Measurements from ENCODE around the gene ENOX1. TPM values are rescaled to one million over a fixed set of nuclear protein-coding genes. Genes with fewer than 3 reads are reported as not detected.

Gene ENOX1
- total RNA-seq, 2 experiments from 2014 or later, result 0.09 TPM

- POLR2A ChIA-PET, result no interaction called here
- intact Hi-C loops (cut with micrococcal nuclease), result no loop called here
- H3K4me3 Mint-ChIP-seq, result no peak overlapping the region
- ATAC-seq, result no peak
- no peaks in the 10 kb centered on the region for H3K36me3 Mint-ChIP-seq (ENCODE audit: low read depth)
- CTCF ChIA-PET, result no interaction called here
- DNase-seq, result no peak
- no peak overlapping the region for H3K27ac Mint-ChIP-seq
- no peaks in the 10 kb centered on the region for H3K4me1 Mint-ChIP-seq (ENCODE audit: low read depth)
- H3K9me3 Mint-ChIP-seq, result no peaks in the 10 kb centered on the region
- H3K27me3 Mint-ChIP-seq, result peaks cover 2% of the 10 kb centered on the region
- TF ChIP-seq CTCF (IDR thresholded peaks at IDR 0.05), result no peak
These were observed 453.6 kb downstream of the ENOX1 start for GRCh38 chr13:43333176-43333575.

- no peaks in the 10 kb centered on the region for H3K27me3 Mint-ChIP-seq
- DNase-seq, result no peak
These were observed 455.1 kb downstream of the ENOX1 start for GRCh38 chr13:43331672-43332071.

GRCh38 chr13:43329702-43330101, 457.1 kb downstream of the ENOX1 start:
- no peak for TF ChIP-seq CTCF (IDR thresholded peaks at IDR 0.05)
- no peak overlapping the region for H3K27ac Mint-ChIP-seq
- ChIA-PET CTCF (no interaction called here), POLR2A (no interaction called here)
- H3K4me3 Mint-ChIP-seq, result no peak overlapping the region
- no peaks in the 10 kb centered on the region for H3K9me3 Mint-ChIP-seq
- DNase-seq, result no peak
- H3K27me3 Mint-ChIP-seq, result no peaks in the 10 kb centered on the region
- H3K4me1 Mint-ChIP-seq (ENCODE audit: low read depth), result no peaks in the 10 kb centered on the region
- no peak for ATAC-seq
- no peaks in the 10 kb centered on the region for H3K36me3 Mint-ChIP-seq (ENCODE audit: low read depth)
- intact Hi-C loops (cut with micrococcal nuclease), result no loop called here

More at GRCh38 chr13:43331672-43332071, 455.1 kb downstream of the ENOX1 start:
- ATAC-seq, result no peak
- Mint-ChIP-seq H3K27ac (no peak overlapping the region), H3K4me1 (ENCODE audit: low read depth) (no peaks in the 10 kb centered on the region), H3K4me3 (no peak overlapping the region), H3K9me3 (no peaks in the 10 kb centered on the region), H3K36me3 (ENCODE audit: low read depth) (no peaks in the 10 kb centered on the region)
- no peak for TF ChIP-seq CTCF (IDR thresholded peaks at IDR 0.05)
- CTCF ChIA-PET, result interaction anchor here (1.1 kb wide), 1 partner anchor 246 kb away, joined by 3 read pairs; no protein-coding TSS in a partner anchor
- POLR2A ChIA-PET, result no interaction called here
- intact Hi-C loops (cut with micrococcal nuclease), result no loop called here

- DNase-seq (no peak), ATAC-seq (no peak)
- peaks cover 2% of the 10 kb centered on the region for H3K4me1 Mint-ChIP-seq (ENCODE audit: low read depth)
- no peak overlapping the region for H3K4me3 Mint-ChIP-seq
- no peaks in the 10 kb centered on the region for H3K36me3 Mint-ChIP-seq (ENCODE audit: low read depth)
- intact Hi-C loops (cut with micrococcal nuclease), result no loop called here
- H3K27ac Mint-ChIP-seq, result no peak overlapping the region
- ChIA-PET POLR2A (interaction anchor here (0.5 kb wide), 1 partner anchor 390 kb away, joined by 3 read pairs; no protein-coding TSS in a partner anchor), CTCF (no interaction called here)
- no peaks in the 10 kb centered on the region for H3K9me3 Mint-ChIP-seq
- TF ChIP-seq CTCF (IDR thresholded peaks at IDR 0.05), result no peak
- no peaks in the 10 kb centered on the region for H3K27me3 Mint-ChIP-seq
These were observed 457.9 kb downstream of the ENOX1 start for GRCh38 chr13:43328907-43329306.

- DNase-seq (no peak), ATAC-seq (no peak)
- POLR2A ChIA-PET, result no interaction called here
- Mint-ChIP-seq H3K27me3 (no peaks in the 10 kb centered on the region), H3K36me3 (ENCODE audit: low read depth) (no peaks in the 10 kb centered on the region), H3K4me1 (ENCODE audit: low read depth) (peaks cover 2% of the 10 kb centered on the region), H3K9me3 (no peaks in the 10 kb centered on the region), H3K27ac (no peak overlapping the region), H3K4me3 (no peak overlapping the region)
- intact Hi-C loops (cut with micrococcal nuclease), result no loop called here
- CTCF ChIA-PET, result no interaction called here
- no peak for TF ChIP-seq CTCF (IDR thresholded peaks at IDR 0.05)
These were observed 460.7 kb downstream of the ENOX1 start for GRCh38 chr13:43326100-43326499.
